ENCODE results near the gene BTBD17. TPM values are rescaled to one million over a fixed set of nuclear protein-coding genes. Genes with fewer than 3 reads are reported as not detected.

Gene BTBD17
- polyA plus RNA-seq, 2 of the 4 experiments (the other 2 are of a cell fraction), result not detected

- H3K4me1 ChIP-seq, result no peaks in the 10 kb centered on the region
- POLR2A ChIA-PET, result no interaction called here
- no peak overlapping the region for H3K27ac ChIP-seq
- CTCF ChIA-PET, result interaction anchor here (1.1 to 34.5 kb wide), 9 partner anchors 8 to 145 kb away, joined by 3 to 674 read pairs (median 4); partner anchors contain the start of genes BTBD17 and GPR142
- 58% methylated on average over 7 of the region's 7 CpGs for WGBS (ENCODE audit: missing lambda C conversion rate)
- H3K4me2 ChIP-seq, result no peak overlapping the region
- no peak for ATAC-seq
- no peaks in the 10 kb centered on the region for H3K9me3 ChIP-seq
- no peak for FAIRE-seq
- TF ChIP-seq BHLHE40 (IDR thresholded peaks at IDR 0.05; ENCODE audit: low read depth, low read length) (no peak), ZSCAN20 (CRISPR knock-in tag; IDR thresholded peaks at IDR 0.05) (no peak), ZFP36 (IDR thresholded peaks at IDR 0.05; ENCODE audit: borderline replicate concordance, partially characterized antibody) (no peak), RCOR1 (IDR thresholded peaks at IDR 0.05; ENCODE audit: low read depth, low read length) (no peak), HES2 (IDR thresholded peaks at IDR 0.05) (no peak), USF2 (IDR thresholded peaks at IDR 0.05) (no peak), CTCF (IDR thresholded peaks at IDR 0.05) (no peak), HOXB13 (CRISPR knock-in tag; IDR thresholded peaks at IDR 0.05; ENCODE audit: low read depth) (no peak), REST (IDR thresholded peaks at IDR 0.05) (no peak), SMC3 (IDR thresholded peaks at IDR 0.05) (no peak), CHD2 (IDR thresholded peaks at IDR 0.05; ENCODE audit: low read length, partially characterized antibody) (no peak)
- H3K4me3 ChIP-seq, result no peak overlapping the region
- no peak for DNase-seq (ENCODE audit: low read depth in 1 of 2, low spot score in 1 of 2)
These were observed 25.4 kb downstream of the BTBD17 start for GRCh38 chr17:74336307-74336706.

- Histone ChIP-seq H3K27ac (no peak overlapping the region), H3K4me2 (no peak overlapping the region), H3K9me3 (no peaks in the 10 kb centered on the region), H3K4me1 (no peaks in the 10 kb centered on the region), H3K4me3 (no peak overlapping the region)
- POLR2A ChIA-PET, result no interaction called here
- DNase-seq (ENCODE audit: low read depth in 1 of 2, low spot score in 1 of 2) (no peak), ATAC-seq (no peak), FAIRE-seq (no peak)
- CTCF ChIA-PET, result interaction anchor here (1.1 to 34.5 kb wide), 8 partner anchors 7 to 146 kb away, joined by 3 to 674 read pairs (median 4); partner anchors contain the start of genes BTBD17 and GPR142
- WGBS (ENCODE audit: missing lambda C conversion rate), result 57% methylated on average over 5 of the region's 5 CpGs
- TF ChIP-seq FOSL2 (IDR thresholded peaks at IDR 0.05) (no peak), FOSL2 (CRISPR knock-in tag; IDR thresholded peaks at IDR 0.05) (no peak), SREBF2 (IDR thresholded peaks at IDR 0.05) (no peak), ZC3H11A (IDR thresholded peaks at IDR 0.05) (no peak), TFCP2L1 (CRISPR knock-in tag; IDR thresholded peaks at IDR 0.05) (no peak), HES2 (IDR thresholded peaks at IDR 0.05) (no peak), KDM5A (IDR thresholded peaks at IDR 0.05) (no peak), USF2 (IDR thresholded peaks at IDR 0.05) (no peak), MAX (IDR thresholded peaks at IDR 0.05) (no peak), ZSCAN20 (CRISPR knock-in tag; IDR thresholded peaks at IDR 0.05) (no peak), JUNB (IDR thresholded peaks at IDR 0.05) (no peak), CHD2 (IDR thresholded peaks at IDR 0.05; ENCODE audit: low read length, partially characterized antibody) (no peak), CHD4 (IDR thresholded peaks at IDR 0.05; ENCODE audit: borderline replicate concordance) (no peak), FOSB (CRISPR knock-in tag; IDR thresholded peaks at IDR 0.05) (no peak), CBX8 (IDR thresholded peaks at IDR 0.05) (no peak), RCOR1 (IDR thresholded peaks at IDR 0.05; ENCODE audit: low read depth, low read length) (no peak), BHLHE40 (IDR thresholded peaks at IDR 0.05; ENCODE audit: low read depth, low read length) (no peak)
These were observed 26.1 kb downstream of the BTBD17 start for GRCh38 chr17:74335529-74336062.

All from A549 (cell line).